Heart left ventricle (tissue), 16 donors: ENCODE results near the gene KCNC1. TPM values are rescaled to one million over a fixed set of nuclear protein-coding genes. Genes with fewer than 3 reads are reported as not detected.

ENCODE experiments used
- ATAC-seq, 4 donors: fragments of 200-7000 bp; cut with Tn5 transposase; one replicate each; pipeline ENCODE4 v1.9.1; 2020 to 2022; ENCODE audit warnings: moderate library complexity in 4 of 4, mild to moderate bottlenecking in 3 of 4, moderate number of reproducible peaks in 1 of 4
- DNase-seq, 5 donors: peaks; one replicate each; pipeline ENCODE4 v3.0.0-alpha.2; 2020
- H3K27ac ChIP-seq, 12 donors: fragments of 200-600 bp; sonication (generic) in 4 of 12; one replicate each; pipeline versions ENCODE4 v1.5.0 to v1.8.0; 2016 to 2022; ENCODE audit warnings: mild to moderate bottlenecking in 2 of 12
- H3K27me3 ChIP-seq, 9 donors: fragments of 200-600 bp; sonication (generic) in 2 of 9; one replicate each; pipeline versions ENCODE4 v1.5.1 to v1.8.0; 2016 to 2022; ENCODE audit warnings: mild to moderate bottlenecking in 3 of 9
- H3K36me3 ChIP-seq, 9 donors: fragments of 200-600 bp; sonication (generic) in 2 of 9; one replicate each; pipeline versions ENCODE4 v1.5.0 to v1.8.0; 2018 to 2022; ENCODE audit warnings: mild to moderate bottlenecking in 2 of 9
- H3K4me1 ChIP-seq, 12 donors: fragments of 200-600 bp; sonication (generic) in 4 of 12; one replicate each; pipeline versions ENCODE4 v1.5.0 to v1.8.0; 2016 to 2022; ENCODE audit warnings: mild to moderate bottlenecking in 3 of 12
- H3K4me3 ChIP-seq, 12 donors: fragments of 200-600 bp; sonication (generic) in 4 of 12; one replicate each; pipeline versions ENCODE4 v1.5.0 to v1.8.0; 2017 to 2022; ENCODE audit warnings: mild to moderate bottlenecking in 9 of 12, moderate library complexity in 4 of 12
- H3K9me3 ChIP-seq, 12 donors: fragments of 200-600 bp; sonication (generic) in 4 of 12; one replicate each; pipeline versions ENCODE4 v1.5.0 to v1.8.0; 2016 to 2022; ENCODE audit warnings: mild to moderate bottlenecking in 1 of 12
- POLR2A ChIP-seq, 2 donors: fragments of 450-650 bp; IDR thresholded peaks; one replicate each; pipeline ENCODE4 v1.6.1; 2017; ENCODE audit warnings: antibody characterized with exemption in 2 of 2, mild to moderate bottlenecking in 2 of 2, moderate library complexity in 2 of 2
- WGBS, 4 donors: extraction: QIAGEN DNeasy Blood & Tissue Kit in 2 of 4; methylation state at CpG; one replicate each; pipeline versions ENCODE4 v1.1.5 to v1.1.7; 2013 to 2018; 5-methylcytosine and 5-hydroxymethylcytosine counted together
- intact Hi-C, 10 donors: fragments of 100-400 bp; cut with DNase I; formaldehyde crosslinking; loops; one replicate each; pipeline versions ENCODE4 v1.11.1 to v1.14.2; 2022
- long read RNA-seq, 3 donors: library from polyadenylated mRNA; unstranded; transcript quantifications; one replicate each; pipeline ENCODE4 v2.0.0, GENCODE V29; 2020 to 2021
- polyA plus RNA-seq, 2 donors: library from polyadenylated mRNA; stranded (reverse); fragments of 200-250 nt; gene quantifications; one replicate each; pipeline ENCODE4 v1.2.3, GENCODE V29; 2013
- total RNA-seq, 9 donors: library from RNA; depleted of rRNA in 2 of 9; stranded (reverse); fragments of >200 nt in 2 of 9; fragmentation: NEBNext Ultra II Directional in 3 of 9; extraction: Animal tissue kit (Norgen Biotek cat#: 25700) in 3 of 9; gene quantifications; one replicate each; pipeline versions ENCODE4 v1.1.0 to v1.2.4, GENCODE V29; 2016 to 2023
- TF ChIP-seq, protein P1 (sequence below), 12 donors: fragments of 200-600 bp; sonication (generic) in 4 of 12; IDR thresholded peaks; one replicate each; pipeline versions ENCODE4 v1.5.0 to v1.8.0; 2018 to 2022; ENCODE audit warnings: antibody characterized with exemption in 12 of 12, mild to moderate bottlenecking in 5 of 12
- donor health status: ischemic (EF 13 %, LVEDD 7.1; RV severe dilation, severe dysfunction).
- donor health status: healthy with polysubstance abuse.
- donor health status: DM: no; HTN: yes; CAD: no.
- donor health status: DM: no; HTN: no; CAD: no.
- donor health status: ischemic (EF 25% LVEDD 6.9; RV normal size, moderate dysfunction).
- donor health status: ischemic (EF 25% LVEDD 5.7; RV mildly dilated, moderate dysfunction).
- donor health status: healthy.
- donor health status: DM: yes; HTN: yes; CAD: no.
- donor health status: ischemic (EF 35%, LVEDD 5.7; RV mildly dilated, moderate dysfunction).
- donor health status: nonischemic (EF 11% LVEDD 7.7; RV severe dilation, severe dysfunction).
- donor health status: DM: yes; HTN: yes; CAD: no.
- donor health status: PGD.
- donor health status: ischemic (EF 29% LVEDD 5.4; RV normal size, mild dysfunction).
- donor health status: nonischemic (EF 23%, LVEDD 6.1; RV moderate dilation, normal function).

Gene KCNC1
- under 1 TPM in 3 of 9 donors, not detected in 6; 0.02 to 0.25 (median 0.05) TPM for total RNA-seq
- not detected for polyA plus RNA-seq
- long read RNA-seq, donor 1, partial matches to known transcripts = 0 of 1 reads
- long read RNA-seq, donor 1, other reads (novel, unspliced or antisense) = 1 of 1 reads
- long read RNA-seq, donor 2 = 0 reads
- long read RNA-seq, donor 3 = 0 reads

DNA sequence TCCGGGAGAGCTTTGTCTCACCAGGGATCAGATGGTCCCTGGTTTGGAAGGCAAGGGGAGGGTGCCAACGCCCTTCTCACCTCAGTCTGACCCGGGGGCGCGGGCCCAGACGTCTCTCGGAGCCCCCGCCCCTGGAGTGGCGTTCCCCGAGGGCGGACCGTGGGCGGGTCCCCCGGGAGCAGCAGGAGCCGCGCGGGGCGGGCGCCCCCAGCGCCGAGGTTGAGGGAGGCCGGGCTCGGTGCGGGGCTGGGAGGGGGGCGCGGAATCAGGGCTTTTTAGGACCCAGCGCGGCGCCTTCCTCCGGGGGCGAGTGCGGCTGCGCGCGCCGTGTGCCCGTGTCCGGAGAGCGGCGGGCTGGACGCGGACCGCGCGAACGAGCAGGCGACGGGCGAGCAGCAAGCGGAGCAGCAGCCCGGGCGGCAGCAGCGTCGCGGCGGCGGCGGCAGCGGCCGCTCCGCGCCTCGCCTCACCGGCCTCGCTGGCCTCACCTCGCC lies at the start of gene KCNC1:
Gene KCNC1, plus strand, starts transcription at position 364 of the 494 bp plus-strand sequence. CDS start 1,222 bp downstream, outside the sequence.
- intact Hi-C loops = loop anchor here in 5 of 10 donors (2.0 to 10.0 kb wide), 5 partner anchors 110 to 244 kb away; no protein-coding TSS in a partner anchor
- Histone ChIP-seq H3K27me3 (peaks cover 29 to 77% (median 45%) of the 10 kb centered on the region in 9 donors), H3K36me3 (no peaks in the 10 kb centered on the region), H3K27ac (no peak within 1 kb of the TSS), H3K4me1 (peaks cover 2 to 22% (median 7%) of the 10 kb centered on the region in 12 donors), H3K4me3 (peak within 1 kb of the TSS in 11 of 12 donors; percentile 26 to 54 (median 46)), H3K9me3 (no peaks in the 10 kb centered on the region)
- TF ChIP-seq, protein P1, sequence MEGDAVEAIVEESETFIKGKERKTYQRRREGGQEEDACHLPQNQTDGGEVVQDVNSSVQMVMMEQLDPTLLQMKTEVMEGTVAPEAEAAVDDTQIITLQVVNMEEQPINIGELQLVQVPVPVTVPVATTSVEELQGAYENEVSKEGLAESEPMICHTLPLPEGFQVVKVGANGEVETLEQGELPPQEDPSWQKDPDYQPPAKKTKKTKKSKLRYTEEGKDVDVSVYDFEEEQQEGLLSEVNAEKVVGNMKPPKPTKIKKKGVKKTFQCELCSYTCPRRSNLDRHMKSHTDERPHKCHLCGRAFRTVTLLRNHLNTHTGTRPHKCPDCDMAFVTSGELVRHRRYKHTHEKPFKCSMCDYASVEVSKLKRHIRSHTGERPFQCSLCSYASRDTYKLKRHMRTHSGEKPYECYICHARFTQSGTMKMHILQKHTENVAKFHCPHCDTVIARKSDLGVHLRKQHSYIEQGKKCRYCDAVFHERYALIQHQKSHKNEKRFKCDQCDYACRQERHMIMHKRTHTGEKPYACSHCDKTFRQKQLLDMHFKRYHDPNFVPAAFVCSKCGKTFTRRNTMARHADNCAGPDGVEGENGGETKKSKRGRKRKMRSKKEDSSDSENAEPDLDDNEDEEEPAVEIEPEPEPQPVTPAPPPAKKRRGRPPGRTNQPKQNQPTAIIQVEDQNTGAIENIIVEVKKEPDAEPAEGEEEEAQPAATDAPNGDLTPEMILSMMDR (IDR thresholded peaks at IDR 0.05) = no peak
- no peak for TF ChIP-seq POLR2A (IDR thresholded peaks at IDR 0.05)
- peak in 1 of 5 donors; percentile 29 for DNase-seq
- peak in 2 of 4 donors; percentile 16 to 35 for ATAC-seq
- WGBS, 4 donors = 0 to 1% (median 0%) methylated on average over 2 to 66 of the region's 66 CpGs

DNA sequence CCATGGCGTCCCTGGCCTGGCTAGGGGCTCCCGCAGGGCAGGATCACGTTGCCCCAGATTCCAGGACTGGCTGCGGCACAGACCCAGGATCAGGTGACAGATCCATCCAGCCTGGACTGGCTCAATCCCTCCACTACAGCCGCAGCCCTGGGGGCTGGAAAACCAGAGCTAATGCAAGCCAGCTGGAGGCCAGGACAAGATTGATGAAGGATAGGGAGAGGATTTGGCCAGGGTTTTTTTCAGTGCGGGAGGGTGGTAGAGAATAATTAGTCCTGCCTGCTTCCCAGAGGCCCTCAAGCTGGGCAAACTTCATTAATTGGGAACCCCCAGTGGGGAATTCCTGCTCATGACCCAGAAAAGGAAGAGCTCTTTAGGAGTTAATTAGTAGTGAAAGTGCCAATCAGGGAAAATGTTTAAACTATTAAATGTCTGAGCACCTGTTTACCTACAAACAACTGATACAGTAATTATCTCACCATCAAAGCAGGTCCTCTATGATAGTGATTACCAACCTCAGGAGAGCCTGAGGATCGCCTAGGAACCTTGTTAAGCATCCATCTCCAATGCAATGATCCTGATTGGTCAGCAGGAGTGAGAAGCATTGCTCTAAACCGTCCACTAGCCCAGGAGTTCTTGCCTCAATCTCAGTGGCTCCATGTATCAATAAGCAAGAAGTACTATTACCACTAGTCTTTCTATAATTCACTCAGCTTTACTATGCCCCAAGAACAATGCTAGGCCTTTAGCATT lies 48.2 kb upstream of the KCNC1 start:
- intact Hi-C loops = no loop called here
- 32 to 38% (median 36%) methylated on average over 7 to 8 of the region's 8 CpGs for WGBS, 4 donors
- peaks cover 0 to 34% (median 8%) of the 10 kb centered on the region in 9 donors for H3K27me3 ChIP-seq
- no peak overlapping the region for H3K4me3 ChIP-seq
- no peaks in the 10 kb centered on the region for H3K4me1 ChIP-seq
- H3K9me3 ChIP-seq = no peaks in the 10 kb centered on the region
- no peak for TF ChIP-seq POLR2A (IDR thresholded peaks at IDR 0.05)
- TF ChIP-seq, protein P1 (IDR thresholded peaks at IDR 0.05) = no peak
- no peak overlapping the region for H3K27ac ChIP-seq
- peak in 1 of 4 donors; percentile 36 for ATAC-seq
- H3K36me3 ChIP-seq = no peaks in the 10 kb centered on the region
- no peak for DNase-seq

DNA sequence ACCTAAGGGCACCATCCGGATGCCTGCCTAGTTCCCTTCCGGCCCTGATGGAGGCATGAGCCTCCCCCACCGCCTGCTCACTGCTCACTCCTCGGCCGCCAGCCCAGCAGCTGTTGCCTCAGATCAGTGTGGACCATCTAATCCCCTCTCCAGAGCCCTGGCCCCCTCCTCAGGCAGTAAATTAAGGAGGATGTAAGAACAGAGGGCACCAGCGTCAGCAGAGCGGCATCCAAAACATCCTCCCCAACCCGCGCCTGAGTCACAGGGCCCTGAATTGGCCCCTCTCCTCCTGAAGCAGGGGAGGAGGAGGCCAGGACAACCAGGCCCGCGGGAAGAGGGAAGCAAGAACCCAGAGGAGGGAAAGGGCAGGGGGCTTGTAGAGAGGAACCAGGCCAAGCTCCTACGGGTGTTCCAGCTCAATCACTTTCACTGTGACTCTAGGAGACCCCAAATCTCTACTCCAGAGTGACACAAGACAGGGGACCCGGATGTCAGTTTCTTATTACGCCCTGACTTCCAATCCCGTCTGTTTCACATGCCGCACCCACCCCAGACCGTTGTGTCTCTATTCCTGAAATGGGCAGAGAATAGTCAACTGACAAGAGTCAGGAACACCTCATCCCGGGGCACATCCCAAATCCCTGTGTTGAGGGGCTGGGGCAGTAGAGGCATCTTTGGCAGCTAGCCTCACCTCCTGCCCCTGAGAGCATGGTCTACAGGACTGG lies 46.5 kb upstream of the KCNC1 start:
- Histone ChIP-seq H3K27me3 (peaks cover 0 to 47% (median 8%) of the 10 kb centered on the region in 9 donors), H3K36me3 (no peaks in the 10 kb centered on the region), H3K9me3 (no peaks in the 10 kb centered on the region), H3K4me1 (peaks cover 0 to under 1% (median 0%) of the 10 kb centered on the region in 12 donors), H3K27ac (no peak overlapping the region), H3K4me3 (no peak overlapping the region)
- intact Hi-C loops = no loop called here
- DNase-seq (no peak), ATAC-seq (no peak)
- TF ChIP-seq, protein P1 (IDR thresholded peaks at IDR 0.05) = no peak
- no peak for TF ChIP-seq POLR2A (IDR thresholded peaks at IDR 0.05)
- 81 to 86% (median 85%) methylated on average over 13 to 18 of the region's 18 CpGs for WGBS, 4 donors
